Measurements from ENCODE around the gene GPR25.

GPR25 gene

GRCh38 chr1:200889571-200889970 is 16.8 kb downstream of the GPR25 start:
- Histone ChIP-seq H2BK15ac (replicated peaks; ENCODE audit: low read depth) (no peak overlapping the region), H2BK120ac (ENCODE audit: low read depth, low read length) (no peak overlapping the region), H3K36me3 (ENCODE audit: control insufficient read depth, insufficient read depth, low read length) (no peaks in the 10 kb centered on the region), H3K18ac (ENCODE audit: low read length) (no peak overlapping the region), H3K56ac (ENCODE audit: low read length) (no peak overlapping the region), H3K4ac (ENCODE audit: low read depth, low read length) (no peak overlapping the region), H3K4me3 (ENCODE audit: low read length) (no peak overlapping the region), H3K4me1 (ENCODE audit: control insufficient read depth, low read depth, low read length) (peaks cover 14% of the 10 kb centered on the region), H3K9ac (ENCODE audit: low read length) (no peak overlapping the region), H3K79me2 (ENCODE audit: control insufficient read depth, insufficient read depth, low read length) (peaks cover 26% of the 10 kb centered on the region), H4K5ac (ENCODE audit: low read length) (no peak overlapping the region), H2BK5ac (ENCODE audit: low read length) (no peak overlapping the region), H2AK5ac (ENCODE audit: low read length) (no peak overlapping the region), H4K8ac (ENCODE audit: low read depth, low read length) (no peak overlapping the region), H3K27ac (ENCODE audit: low read depth, low read length) (no peak overlapping the region), H3K79me1 (ENCODE audit: low read length) (peaks cover 5% of the 10 kb centered on the region), H3K23ac (ENCODE audit: low read length) (no peak overlapping the region), H3K4me2 (ENCODE audit: low read length) (no peak overlapping the region), H3K27me3 (ENCODE audit: insufficient read depth, low read length, poor library complexity) (no peaks in the 10 kb centered on the region)
- no peak for DNase-seq
- no CpG with 5 or more reads among the region's 2 CpGs for whole genome bisulfite sequencing (ENCODE audit: extremely low coverage, insufficient coverage, low lambda C conversion rate)

- H2BK5ac ChIP-seq (ENCODE audit: low read length): no peak overlapping the region
- H3K4me1 ChIP-seq (ENCODE audit: control insufficient read depth, low read depth, low read length): peaks cover 16% of the 10 kb centered on the region
- H3K18ac ChIP-seq (ENCODE audit: low read length): no peak overlapping the region
- no peak overlapping the region for H3K56ac ChIP-seq (ENCODE audit: low read length)
- H3K4ac ChIP-seq (ENCODE audit: low read depth, low read length): no peak overlapping the region
- no peak overlapping the region for H3K23ac ChIP-seq (ENCODE audit: low read length)
- no peak overlapping the region for H2BK15ac ChIP-seq (replicated peaks; ENCODE audit: low read depth)
- H2BK120ac ChIP-seq (ENCODE audit: low read depth, low read length): no peak overlapping the region
- peaks cover 7% of the 10 kb centered on the region for H3K79me1 ChIP-seq (ENCODE audit: low read length)
- H3K27ac ChIP-seq (ENCODE audit: low read depth, low read length): no peak overlapping the region
- no peak overlapping the region for H2AK5ac ChIP-seq (ENCODE audit: low read length)
- peaks cover 30% of the 10 kb centered on the region for H3K79me2 ChIP-seq (ENCODE audit: control insufficient read depth, insufficient read depth, low read length)
- no peak overlapping the region for H3K4me2 ChIP-seq (ENCODE audit: low read length)
- H3K9ac ChIP-seq (ENCODE audit: low read length): no peak overlapping the region
- H4K5ac ChIP-seq (ENCODE audit: low read length): no peak overlapping the region
- H3K27me3 ChIP-seq (ENCODE audit: insufficient read depth, low read length, poor library complexity): no peaks in the 10 kb centered on the region
- no CpG with 5 or more reads among the region's 15 CpGs for WGBS (ENCODE audit: extremely low coverage, insufficient coverage, low lambda C conversion rate)
- no peak overlapping the region for H4K8ac ChIP-seq (ENCODE audit: low read depth, low read length)
- no peak for DNase-seq
- no peak overlapping the region for H3K4me3 ChIP-seq (ENCODE audit: low read length)
- H3K36me3 ChIP-seq (ENCODE audit: control insufficient read depth, insufficient read depth, low read length): no peaks in the 10 kb centered on the region
Measured at GRCh38 chr1:200890027-200890426, 17.2 kb downstream of the GPR25 start.

GRCh38 chr1:200890818-200891773 is 18.3 kb downstream of the GPR25 start:
- WGBS (ENCODE audit: extremely low coverage, insufficient coverage, low lambda C conversion rate): no CpG with 5 or more reads among the region's 72 CpGs
- Histone ChIP-seq H3K23ac (ENCODE audit: low read length) (no peak overlapping the region), H3K36me3 (ENCODE audit: control insufficient read depth, insufficient read depth, low read length) (no peaks in the 10 kb centered on the region), H2AK5ac (ENCODE audit: low read length) (peak overlapping the region; percentile 22), H3K79me2 (ENCODE audit: control insufficient read depth, insufficient read depth, low read length) (peaks cover 41% of the 10 kb centered on the region), H2BK5ac (ENCODE audit: low read length) (peak overlapping the region; percentile 96), H3K4me1 (ENCODE audit: control insufficient read depth, low read depth, low read length) (peaks cover 23% of the 10 kb centered on the region), H2BK120ac (ENCODE audit: low read depth, low read length) (peak overlapping the region; percentile 98), H3K27me3 (ENCODE audit: insufficient read depth, low read length, poor library complexity) (no peaks in the 10 kb centered on the region), H4K5ac (ENCODE audit: low read length) (no peak overlapping the region), H3K18ac (ENCODE audit: low read length) (peak overlapping the region; percentile 84), H3K27ac (ENCODE audit: low read depth, low read length) (peak overlapping the region; percentile 97), H4K8ac (ENCODE audit: low read depth, low read length) (peak overlapping the region; percentile 7), H3K4me2 (ENCODE audit: low read length) (peak overlapping the region; percentile 78), H2BK15ac (replicated peaks; ENCODE audit: low read depth) (no peak overlapping the region), H3K56ac (ENCODE audit: low read length) (peak overlapping the region; percentile 98), H3K79me1 (ENCODE audit: low read length) (peaks cover 14% of the 10 kb centered on the region), H3K9ac (ENCODE audit: low read length) (peak overlapping the region; percentile 98), H3K4ac (ENCODE audit: low read depth, low read length) (peak overlapping the region; percentile 85), H3K4me3 (ENCODE audit: low read length) (peak overlapping the region; percentile 60)
- peak; percentile 97 for DNase-seq

- H3K27me3 ChIP-seq (ENCODE audit: insufficient read depth, low read length, poor library complexity): no peaks in the 10 kb centered on the region
- peaks cover 26% of the 10 kb centered on the region for H3K4me1 ChIP-seq (ENCODE audit: control insufficient read depth, low read depth, low read length)
- no CpG with 5 or more reads among the region's 8 CpGs for WGBS (ENCODE audit: extremely low coverage, insufficient coverage, low lambda C conversion rate)
- peak overlapping the region; percentile 49 for H2BK120ac ChIP-seq (ENCODE audit: low read depth, low read length)
- no peak overlapping the region for H4K5ac ChIP-seq (ENCODE audit: low read length)
- H3K4me3 ChIP-seq (ENCODE audit: low read length): peak overlapping the region; percentile 60
- H3K18ac ChIP-seq (ENCODE audit: low read length): peak overlapping the region; percentile 84
- peak overlapping the region; percentile 22 for H2AK5ac ChIP-seq (ENCODE audit: low read length)
- H3K79me2 ChIP-seq (ENCODE audit: control insufficient read depth, insufficient read depth, low read length): peaks cover 47% of the 10 kb centered on the region
- peak overlapping the region; percentile 85 for H3K4ac ChIP-seq (ENCODE audit: low read depth, low read length)
- H2BK15ac ChIP-seq (replicated peaks; ENCODE audit: low read depth): no peak overlapping the region
- H3K27ac ChIP-seq (ENCODE audit: low read depth, low read length): peak overlapping the region; percentile 97
- peaks cover 17% of the 10 kb centered on the region for H3K79me1 ChIP-seq (ENCODE audit: low read length)
- peak overlapping the region; percentile 70 for H2BK5ac ChIP-seq (ENCODE audit: low read length)
- peak overlapping the region; percentile 78 for H3K4me2 ChIP-seq (ENCODE audit: low read length)
- H3K9ac ChIP-seq (ENCODE audit: low read length): peak overlapping the region; percentile 98
- no peak overlapping the region for H3K23ac ChIP-seq (ENCODE audit: low read length)
- H3K36me3 ChIP-seq (ENCODE audit: control insufficient read depth, insufficient read depth, low read length): no peaks in the 10 kb centered on the region
- H3K56ac ChIP-seq (ENCODE audit: low read length): peak overlapping the region; percentile 98
- H4K8ac ChIP-seq (ENCODE audit: low read depth, low read length): no peak overlapping the region
- peak; percentile 87 for DNase-seq
Measured at GRCh38 chr1:200891774-200892157, 19.0 kb downstream of the GPR25 start.

GRCh38 chr1:200892546-200892945 is 19.8 kb downstream of the GPR25 start:
- peak overlapping the region; percentile 60 for H3K4me3 ChIP-seq (ENCODE audit: low read length)
- peak overlapping the region; percentile 25 for H2BK5ac ChIP-seq (ENCODE audit: low read length)
- peaks cover 53% of the 10 kb centered on the region for H3K79me2 ChIP-seq (ENCODE audit: control insufficient read depth, insufficient read depth, low read length)

More at GRCh38 chr1:200892546-200892945, 19.8 kb downstream of the GPR25 start:
- DNase-seq: peak; percentile 40
- peak overlapping the region; percentile 78 for H3K4me2 ChIP-seq (ENCODE audit: low read length)
- no peak overlapping the region for H3K23ac ChIP-seq (ENCODE audit: low read length)
- H3K27ac ChIP-seq (ENCODE audit: low read depth, low read length): peak overlapping the region; percentile 97
- no peak overlapping the region for H2BK120ac ChIP-seq (ENCODE audit: low read depth, low read length)
- H3K9ac ChIP-seq (ENCODE audit: low read length): peak overlapping the region; percentile 98
- H4K5ac ChIP-seq (ENCODE audit: low read length): no peak overlapping the region
- no peak overlapping the region for H2AK5ac ChIP-seq (ENCODE audit: low read length)
- no peak overlapping the region for H4K8ac ChIP-seq (ENCODE audit: low read depth, low read length)
- H3K4me1 ChIP-seq (ENCODE audit: control insufficient read depth, low read depth, low read length): peaks cover 23% of the 10 kb centered on the region
- H3K18ac ChIP-seq (ENCODE audit: low read length): no peak overlapping the region
- H3K27me3 ChIP-seq (ENCODE audit: insufficient read depth, low read length, poor library complexity): no peaks in the 10 kb centered on the region
- H3K36me3 ChIP-seq (ENCODE audit: control insufficient read depth, insufficient read depth, low read length): no peaks in the 10 kb centered on the region
- WGBS (ENCODE audit: extremely low coverage, insufficient coverage, low lambda C conversion rate): no CpG with 5 or more reads among the region's 4 CpGs
- no peak overlapping the region for H2BK15ac ChIP-seq (replicated peaks; ENCODE audit: low read depth)
- H3K4ac ChIP-seq (ENCODE audit: low read depth, low read length): peak overlapping the region; percentile 5
- H3K79me1 ChIP-seq (ENCODE audit: low read length): peaks cover 20% of the 10 kb centered on the region
- peak overlapping the region; percentile 98 for H3K56ac ChIP-seq (ENCODE audit: low read length)

Measured in mesendoderm (in vitro differentiated cells).